NCI-H128 (cell line): ENCODE data around the gene SLC16A8.

Experiments
- DNase-seq: peaks from one replicate; lab custom pipeline; 2025; ENCODE audit not compliant: unreplicated experiment; lab: John Stamatoyannopoulos, UW

The SLC16A8 gene

DNA sequence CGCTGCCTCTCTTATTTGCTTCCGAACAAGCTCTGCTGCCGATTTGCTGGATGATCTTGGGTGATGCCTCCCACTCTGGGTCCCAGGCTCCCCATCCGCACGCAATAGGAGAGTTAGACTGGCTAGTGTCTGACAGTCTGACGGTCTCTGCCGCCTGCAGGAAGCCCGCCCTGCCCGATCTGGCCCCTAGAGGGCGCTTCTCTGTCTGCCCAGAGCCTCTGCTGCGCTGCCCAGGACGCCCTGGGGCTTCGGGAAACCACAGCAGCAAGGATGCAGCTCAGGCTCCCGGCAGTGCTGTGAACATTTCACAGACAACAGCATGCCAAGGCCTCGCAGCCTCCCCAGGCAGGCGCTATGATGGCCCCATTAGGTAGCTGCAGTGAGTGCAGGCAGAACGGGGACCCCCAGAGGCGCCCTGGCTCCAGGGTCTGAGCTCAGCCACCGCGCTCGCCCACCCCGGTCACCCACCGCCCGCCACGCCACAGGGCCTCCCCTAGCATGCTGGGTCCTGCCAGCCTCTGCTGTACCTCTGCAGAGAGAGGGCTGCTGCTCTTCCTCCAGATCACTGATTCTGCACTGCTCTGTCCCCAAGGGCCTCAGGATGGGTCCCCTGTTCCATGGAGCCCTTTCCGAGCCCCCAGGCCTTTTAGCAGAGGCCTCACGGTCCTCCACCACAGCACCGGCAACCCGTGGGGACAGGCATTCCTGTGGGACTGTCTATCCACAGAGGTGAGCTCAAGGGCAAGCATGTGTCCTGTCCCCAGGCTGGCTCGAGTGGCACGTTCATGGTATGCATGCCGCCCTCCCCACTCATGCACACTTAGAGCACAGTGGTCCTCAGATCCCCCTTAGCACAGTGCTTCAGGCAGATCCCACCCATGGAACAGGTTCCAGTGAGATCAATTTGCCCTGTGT, 30.8 kb upstream of the SLC16A8 start:
- DNase-seq: peak; percentile 30

DNA sequence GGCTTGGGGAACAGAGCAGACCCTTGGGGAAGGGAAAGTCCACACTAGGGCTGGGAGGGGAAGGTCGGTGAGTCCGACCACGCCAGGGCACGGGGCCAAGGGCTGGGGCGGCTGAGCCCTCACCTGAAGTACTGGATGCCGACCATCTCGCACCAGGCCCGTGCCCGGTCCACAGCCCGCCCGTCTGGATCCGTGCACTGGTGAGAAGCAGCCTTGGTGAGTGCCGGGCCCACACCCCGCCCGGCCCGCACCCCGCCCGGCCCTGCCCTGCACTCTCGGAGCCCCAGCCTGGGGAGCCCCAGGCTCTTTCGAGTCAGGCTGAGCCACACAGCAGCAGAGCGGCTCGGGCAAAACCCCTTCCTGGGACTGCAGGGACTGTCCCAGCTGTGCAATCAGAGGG, 28.4 kb upstream of the SLC16A8 start:
- no peak for DNase-seq

- no peak for DNase-seq
These were observed 28.0 kb upstream of the SLC16A8 start for GRCh38 chr22:38111925-38112355.

DNA sequence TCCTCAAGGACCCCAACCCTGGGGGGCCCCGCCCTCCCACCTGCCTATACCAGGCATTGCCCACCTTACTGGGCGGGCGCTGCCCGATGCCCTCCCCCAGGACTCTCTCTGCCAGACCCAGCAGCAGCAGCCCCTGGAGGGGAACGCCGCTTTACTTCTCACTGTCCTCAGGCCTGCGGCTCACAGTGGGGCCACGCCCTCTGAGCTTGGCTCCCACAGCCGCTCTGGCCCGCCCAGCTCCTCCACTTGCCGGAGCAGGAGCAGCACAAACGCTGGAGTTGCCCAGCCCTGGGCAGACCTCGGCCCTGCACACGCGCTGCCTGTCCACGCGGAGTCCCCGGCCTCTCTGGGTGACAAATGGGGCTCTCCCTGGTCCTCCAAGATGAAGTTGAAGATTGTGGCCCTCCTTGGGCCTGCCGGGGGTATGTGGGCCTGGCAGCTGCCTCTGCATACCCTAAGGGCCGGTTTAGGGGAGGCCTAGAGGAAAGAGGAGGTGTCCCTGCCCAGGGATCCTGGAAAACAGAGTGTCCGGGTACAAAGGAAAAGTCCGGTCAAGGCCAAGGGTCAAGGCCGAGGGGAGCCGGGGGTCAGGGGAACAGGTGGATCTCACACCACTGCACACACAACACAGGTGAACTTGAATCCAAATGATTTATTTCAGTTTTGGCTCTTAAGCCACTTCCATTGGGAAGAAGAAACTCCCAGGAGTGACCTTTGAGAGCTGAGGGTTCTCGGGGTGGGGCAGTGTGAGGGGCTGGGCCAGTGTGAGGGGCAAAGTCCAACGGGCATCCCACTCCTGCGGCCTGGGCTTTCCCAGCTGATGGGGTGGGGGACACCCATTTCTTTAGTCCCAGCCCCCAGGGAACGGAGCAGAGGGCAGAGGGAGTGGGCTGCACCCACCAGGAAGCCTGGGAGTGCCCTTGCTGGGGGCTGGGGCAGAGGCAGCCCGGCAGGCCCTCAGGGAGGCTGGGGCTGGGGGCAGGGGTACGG, 27.2 kb upstream of the SLC16A8 start:
- DNase-seq: no peak

DNA sequence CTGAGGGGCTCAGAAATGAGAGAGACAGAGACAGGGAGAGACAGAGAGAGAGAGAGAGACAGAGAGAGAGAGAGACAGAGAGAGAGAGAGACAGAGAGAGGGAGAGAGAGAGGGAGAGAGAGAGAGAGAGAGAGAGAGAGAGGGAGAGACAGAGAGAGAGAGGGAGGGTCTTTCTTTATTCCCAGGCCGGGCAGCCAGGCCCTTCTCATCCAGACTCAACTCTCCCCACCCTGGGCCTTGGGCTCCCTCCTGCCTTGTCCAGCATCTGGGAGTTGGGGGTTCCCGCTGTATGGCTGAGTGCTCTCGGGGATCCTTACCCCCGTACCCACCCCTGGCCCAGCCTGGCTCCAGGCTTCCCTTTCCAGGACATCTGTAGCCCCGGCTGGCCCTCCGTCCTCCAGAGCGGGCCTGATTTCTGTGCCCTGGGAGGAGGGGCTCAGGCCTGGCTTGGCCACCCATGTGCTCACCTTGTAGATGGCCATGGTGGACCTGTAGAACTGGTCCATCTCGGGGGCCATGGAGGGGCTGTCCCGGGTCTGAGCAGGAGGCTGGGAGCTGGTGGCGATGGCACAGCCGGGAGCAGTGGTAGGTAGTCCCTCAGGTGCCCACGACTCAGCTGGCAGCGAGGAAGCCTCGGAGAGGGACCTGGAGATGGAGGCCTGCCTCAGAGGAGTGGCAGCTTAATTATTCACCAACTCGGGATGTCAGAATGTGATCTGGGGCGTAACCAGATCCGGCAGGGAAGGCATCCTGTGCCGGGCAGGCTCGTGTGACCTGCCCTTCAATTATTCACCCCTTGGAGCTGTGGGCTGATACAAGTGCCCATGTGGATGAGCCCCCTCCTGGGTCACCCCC, 26.3 kb upstream of the SLC16A8 start, which contains the start of gene BAIAP2L2:
Gene BAIAP2L2 (minus strand): TSS at position 677 of the 855 bp plus-strand sequence. CDS start 159 bp downstream, at position 518.
- no peak for DNase-seq

- DNase-seq: no peak
These were observed 25.5 kb upstream of the SLC16A8 start for GRCh38 chr22:38109371-38110001.

GRCh38 chr22:38108561-38109319, 24.8 kb upstream of the SLC16A8 start:
- no peak for DNase-seq

- DNase-seq: no peak
These were observed 23.9 kb upstream of the SLC16A8 start for GRCh38 chr22:38107692-38108515.

- DNase-seq: no peak
These were observed 23.0 kb upstream of the SLC16A8 start for GRCh38 chr22:38106814-38107578.

GRCh38 chr22:38104084-38104483, 20.1 kb upstream of the SLC16A8 start:
- no peak for DNase-seq

GRCh38 chr22:38103641-38104040, 19.7 kb upstream of the SLC16A8 start:
- DNase-seq: no peak

DNA sequence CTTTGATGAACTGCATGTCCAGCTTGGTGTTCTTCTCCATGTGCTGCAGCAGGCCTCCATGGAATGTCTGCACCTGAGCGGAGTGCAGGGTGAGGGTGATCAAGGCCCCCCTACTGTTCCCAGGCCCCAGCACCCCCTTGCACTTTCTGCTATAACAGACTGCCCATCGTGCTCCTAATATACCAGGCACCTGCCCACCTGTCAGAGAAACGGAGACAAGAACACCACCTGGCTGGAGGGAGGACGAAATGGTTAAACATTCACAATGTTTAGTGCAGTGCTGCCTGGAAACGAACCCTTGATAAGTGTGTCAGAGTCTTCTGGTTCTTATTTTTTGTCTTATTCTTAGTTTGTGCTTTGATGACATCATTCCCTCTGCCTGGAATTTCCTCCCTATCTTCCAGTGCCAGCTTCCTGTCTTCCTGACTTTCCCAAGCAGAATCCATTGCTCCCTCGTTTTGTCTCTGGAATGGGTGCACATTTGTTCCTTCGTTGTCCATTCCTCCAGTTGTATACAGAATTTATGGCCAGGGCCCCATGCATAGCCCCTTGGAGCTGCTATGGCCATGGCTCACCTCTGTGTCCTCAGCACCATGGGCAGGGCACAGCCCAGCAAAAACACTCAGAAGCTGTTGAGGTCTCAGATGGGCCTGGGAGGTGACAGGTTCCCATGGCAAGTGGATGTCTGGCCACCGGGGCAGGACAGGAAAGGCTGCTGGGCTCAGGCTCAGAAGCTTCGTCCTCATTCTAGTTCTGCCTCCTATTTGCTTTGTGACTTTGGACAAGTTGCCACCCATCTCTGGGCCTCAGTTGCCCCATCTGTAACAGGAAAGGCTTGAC, 14.6 kb upstream of the SLC16A8 start:
- no peak for DNase-seq

GRCh38 chr22:38097557-38098409, 13.8 kb upstream of the SLC16A8 start:
- no peak for DNase-seq

DNA sequence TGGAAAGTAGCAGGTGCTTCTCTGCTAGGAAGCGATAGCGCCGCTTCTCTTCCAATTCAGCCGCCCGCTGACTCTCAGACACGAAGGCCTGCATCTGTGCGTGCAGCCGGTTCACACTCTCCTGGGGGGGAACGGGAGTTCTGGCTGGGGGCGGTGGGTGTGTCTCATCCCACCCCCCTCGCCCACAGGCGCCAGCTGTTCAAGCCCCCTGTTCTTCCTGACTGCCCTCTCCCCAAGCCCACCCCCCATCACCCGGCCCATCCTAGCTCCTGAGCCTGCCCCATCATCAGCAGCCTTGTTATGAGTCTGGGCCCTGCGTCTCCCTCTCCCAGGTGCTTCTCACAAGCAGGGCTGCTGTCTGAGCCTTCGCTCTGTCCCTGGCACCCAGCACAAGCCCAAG, 13.1 kb upstream of the SLC16A8 start:
- DNase-seq: no peak

- DNase-seq: no peak
These were observed 5.5 kb upstream of the SLC16A8 start for GRCh38 chr22:38089474-38089851.
